ENCODE measurements around the gene OR11A1. TPM values are rescaled to one million over a fixed set of nuclear protein-coding genes. Genes with fewer than 3 reads are reported as not detected.
"Not testable (repeated sequence)": the region's sequence is repeated elsewhere in the genome, so short reads cannot be mapped to it uniquely, and the experiment has no call there.

OR11A1 gene
- total RNA-seq, 6 experiments from 2014 or later: not detected

GRCh38 chr6:29447670-29448069, 9.2 kb downstream of the OR11A1 start:
- Mint-ChIP-seq H3K27ac (no peak overlapping the region), H3K9me3 (peaks cover 46% of the 10 kb centered on the region), H3K4me1 (ENCODE audit: low read depth) (no peaks in the 10 kb centered on the region), H3K4me3 (no peak overlapping the region), H3K27me3 (ENCODE audit: insufficient read depth) (no peaks in the 10 kb centered on the region; the same call in 1 of the 2 replicates), H3K36me3 (ENCODE audit: low read depth) (no peaks in the 10 kb centered on the region)
- TF ChIP-seq CTCF (IDR thresholded peaks at IDR 0.05): no peak
- no peak for DNase-seq

GRCh38 chr6:29444031-29444430, 12.8 kb downstream of the OR11A1 start:
- H3K4me1 Mint-ChIP-seq (ENCODE audit: low read depth); H3K27ac Mint-ChIP-seq; H3K4me3 Mint-ChIP-seq; H3K27me3 Mint-ChIP-seq (ENCODE audit: insufficient read depth); H3K36me3 Mint-ChIP-seq (ENCODE audit: low read depth); DNase-seq: not testable (repeated sequence)
- peaks cover 60% of the 10 kb centered on the region for H3K9me3 Mint-ChIP-seq

- Mint-ChIP-seq H3K4me1 (ENCODE audit: low read depth) (no peaks in the 10 kb centered on the region), H3K36me3 (ENCODE audit: low read depth) (no peaks in the 10 kb centered on the region), H3K4me3 (no peak overlapping the region), H3K9me3 (peaks cover 63% of the 10 kb centered on the region), H3K27ac (no peak overlapping the region), H3K27me3 (ENCODE audit: insufficient read depth) (no peaks in the 10 kb centered on the region; the same call in 1 of the 2 replicates)
- no peak for TF ChIP-seq CTCF (IDR thresholded peaks at IDR 0.05)
- no peak for DNase-seq
Measured at GRCh38 chr6:29442719-29443118, 14.2 kb downstream of the OR11A1 start.

- Mint-ChIP-seq H3K4me3 (no peak within 1 kb of the TSS), H3K36me3 (ENCODE audit: low read depth) (no peaks in the 10 kb centered on the region), H3K9me3 (peaks cover 53% of the 10 kb centered on the region), H3K27ac (no peak within 1 kb of the TSS), H3K4me1 (ENCODE audit: low read depth) (no peaks in the 10 kb centered on the region), H3K27me3 (ENCODE audit: insufficient read depth) (no peaks in the 10 kb centered on the region)
- no peak for TF ChIP-seq CTCF (IDR thresholded peaks at IDR 0.05)
- DNase-seq: no peak
Measured at GRCh38 chr6:29439006-29439405, 17.9 kb downstream of the OR11A1 start, which contains the start of gene OR10C1. Gene OR10C1 (plus strand): TSS chr6:29439306. CDS start chr6:29440016, 710 bp downstream.

DNA sequence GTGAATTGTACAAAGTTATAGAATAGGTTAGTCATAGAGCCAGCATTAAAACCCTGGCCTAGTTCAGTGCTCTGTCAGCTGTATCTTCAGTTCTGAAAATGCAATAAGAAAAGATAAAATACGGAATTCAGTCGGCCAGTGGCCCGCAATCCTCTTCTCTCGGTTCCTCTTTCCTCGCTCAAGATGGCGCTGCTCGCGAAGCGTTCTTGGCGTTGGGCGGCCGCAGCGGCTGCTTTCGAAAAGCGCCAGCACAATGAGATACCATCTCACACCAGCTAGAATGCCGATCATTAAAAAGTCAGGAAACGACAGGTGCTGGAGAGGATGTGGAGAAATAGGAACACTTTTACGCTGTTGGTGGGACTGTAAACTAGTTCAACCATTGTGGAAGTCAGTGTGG, 20.1 kb downstream of the OR11A1 start:
- DNase-seq; H3K36me3 Mint-ChIP-seq (ENCODE audit: low read depth); H3K27me3 Mint-ChIP-seq (ENCODE audit: insufficient read depth); H3K4me1 Mint-ChIP-seq (ENCODE audit: low read depth); H3K4me3 Mint-ChIP-seq; H3K27ac Mint-ChIP-seq: not testable (repeated sequence)
- H3K9me3 Mint-ChIP-seq: peaks cover 61% of the 10 kb centered on the region

- no peaks in the 10 kb centered on the region for H3K36me3 Mint-ChIP-seq (ENCODE audit: low read depth)
- H3K9me3 Mint-ChIP-seq: peaks cover 36% of the 10 kb centered on the region
- no peak overlapping the region for H3K4me3 Mint-ChIP-seq
- TF ChIP-seq CTCF (IDR thresholded peaks at IDR 0.05): no peak
- DNase-seq: no peak
- no peaks in the 10 kb centered on the region; the same call in 1 of the 2 replicates for H3K27me3 Mint-ChIP-seq (ENCODE audit: insufficient read depth)
- no peaks in the 10 kb centered on the region for H3K4me1 Mint-ChIP-seq (ENCODE audit: low read depth)
- H3K27ac Mint-ChIP-seq: no peak overlapping the region
Measured at GRCh38 chr6:29426654-29427053, 30.2 kb downstream of the OR11A1 start.

- no peak for TF ChIP-seq CTCF (IDR thresholded peaks at IDR 0.05)
- Mint-ChIP-seq H3K4me3 (no peak overlapping the region), H3K36me3 (ENCODE audit: low read depth) (no peaks in the 10 kb centered on the region)
Measured at GRCh38 chr6:29425075-29425474, 31.8 kb downstream of the OR11A1 start.

More at GRCh38 chr6:29425075-29425474, 31.8 kb downstream of the OR11A1 start:
- DNase-seq: no peak
- H3K9me3 Mint-ChIP-seq: peaks cover 38% of the 10 kb centered on the region
- H3K4me1 Mint-ChIP-seq (ENCODE audit: low read depth): no peaks in the 10 kb centered on the region
- H3K27ac Mint-ChIP-seq: no peak overlapping the region
- H3K27me3 Mint-ChIP-seq (ENCODE audit: insufficient read depth): no peaks in the 10 kb centered on the region; the same call in 1 of the 2 replicates

Measured in HFFc6 (cell line).